Retinal pigment epithelial cell (primary cell): ENCODE data around the gene NHERF1.

ENCODE experiments used
- DNase-seq: peaks from one replicate; pipeline ENCODE4 v3.0.0-alpha.2; 2010; ENCODE audit warnings: low read depth
- H3K4me3 ChIP-seq: 2 replicates; pipeline ENCODE4 v1.5.1; 2011; ENCODE audit warnings: mild to moderate bottlenecking, low read length, control low read depth, moderate library complexity
- CTCF ChIP-seq: conservative IDR thresholded peaks from 2 replicates; pipeline ENCODE4 v1.5.1; 2011; ENCODE audit warnings: low read depth, low read length, control low read depth, inconsistent platforms

Gene NHERF1

GRCh38 chr17:74795327-74796020 lies 47.0 kb downstream of the NHERF1 start:
- H3K4me3 ChIP-seq: no peak overlapping the region
- DNase-seq: no peak
- TF ChIP-seq CTCF: no peak

- no peak for DNase-seq
- H3K4me3 ChIP-seq: no peak overlapping the region
- TF ChIP-seq CTCF: no peak
These were observed 47.8 kb downstream of the NHERF1 start for GRCh38 chr17:74796211-74796610.

- no peak overlapping the region for H3K4me3 ChIP-seq
- no peak for TF ChIP-seq CTCF
- no peak for DNase-seq
These were observed 48.4 kb downstream of the NHERF1 start for GRCh38 chr17:74796866-74797265.

GRCh38 chr17:74797824-74798223 lies 49.4 kb downstream of the NHERF1 start:
- no peak for DNase-seq
- no peak for TF ChIP-seq CTCF
- H3K4me3 ChIP-seq: no peak overlapping the region

- DNase-seq: no peak
- no peak for TF ChIP-seq CTCF
- no peak overlapping the region for H3K4me3 ChIP-seq
These were observed 49.8 kb downstream of the NHERF1 start for GRCh38 chr17:74798239-74798707.

DNA sequence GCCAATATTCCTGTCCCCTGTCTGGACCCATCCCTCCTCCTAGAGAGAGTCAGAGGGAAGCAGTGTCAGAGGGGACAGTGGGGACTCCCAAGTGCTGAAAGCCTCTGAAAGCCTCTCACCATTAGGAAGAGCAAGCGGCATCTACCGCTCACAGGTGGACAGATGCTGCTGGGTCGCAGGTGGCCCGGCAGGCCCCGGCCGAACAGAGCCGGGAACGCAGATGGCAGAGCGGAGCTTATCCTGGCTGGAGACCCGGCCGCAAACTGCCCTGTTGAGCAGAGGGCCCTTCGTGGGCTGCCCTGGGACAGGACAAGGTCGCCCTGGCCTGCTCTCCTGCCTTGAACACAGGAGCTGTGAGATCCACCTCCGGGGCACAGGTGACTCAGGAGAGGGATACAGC lies 50.7 kb downstream of the NHERF1 start:
- no peak overlapping the region for H3K4me3 ChIP-seq
- DNase-seq: no peak
- TF ChIP-seq CTCF: no peak

- no peak overlapping the region for H3K4me3 ChIP-seq
- no peak for TF ChIP-seq CTCF
These were observed 52.1 kb downstream of the NHERF1 start for GRCh38 chr17:74800531-74800930.

More at GRCh38 chr17:74800531-74800930, 52.1 kb downstream of the NHERF1 start:
- DNase-seq: no peak
